ENCODE data around the gene RAB11FIP3.

The RAB11FIP3 gene

DNA sequence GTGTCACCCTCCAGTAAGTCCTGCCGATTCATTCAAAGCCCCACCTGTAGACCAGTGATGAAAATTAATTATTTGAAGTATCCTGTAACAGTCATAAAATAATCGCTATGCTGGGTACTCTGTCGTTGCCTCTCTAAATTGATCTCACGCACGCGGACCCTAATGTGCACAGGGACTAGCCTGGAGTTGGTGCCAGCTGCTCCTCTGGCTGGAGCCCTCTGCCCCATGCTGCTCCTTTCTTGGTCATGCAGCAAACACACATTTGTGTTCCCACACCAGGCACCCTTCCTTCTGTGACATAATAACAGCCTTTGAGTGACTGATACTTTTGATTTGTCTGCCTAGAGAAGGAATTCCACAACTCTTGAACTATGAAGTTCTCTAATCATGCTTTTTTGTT, 16.0 kb downstream of the RAB11FIP3 start:
- TF ChIP-seq TCF12 (IDR thresholded peaks at IDR 0.05; ENCODE audit: low read depth) (no peak), YY1 (IDR thresholded peaks at IDR 0.05; ENCODE audit: low read depth) (no peak), CREB1 (IDR thresholded peaks at IDR 0.05; ENCODE audit: low read depth) (no peak), TEAD4 (IDR thresholded peaks at IDR 0.05) (no peak), CEBPB (IDR thresholded peaks at IDR 0.05) (no peak), ZBTB7A (IDR thresholded peaks at IDR 0.05; ENCODE audit: low read depth) (no peak), NFIC (IDR thresholded peaks at IDR 0.05) (no peak)
- TF ChIP-seq, protein P1, sequence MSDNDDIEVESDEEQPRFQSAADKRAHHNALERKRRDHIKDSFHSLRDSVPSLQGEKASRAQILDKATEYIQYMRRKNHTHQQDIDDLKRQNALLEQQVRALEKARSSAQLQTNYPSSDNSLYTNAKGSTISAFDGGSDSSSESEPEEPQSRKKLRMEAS (IDR thresholded peaks at IDR 0.05): no peak
- TF ChIP-seq, protein P2, sequence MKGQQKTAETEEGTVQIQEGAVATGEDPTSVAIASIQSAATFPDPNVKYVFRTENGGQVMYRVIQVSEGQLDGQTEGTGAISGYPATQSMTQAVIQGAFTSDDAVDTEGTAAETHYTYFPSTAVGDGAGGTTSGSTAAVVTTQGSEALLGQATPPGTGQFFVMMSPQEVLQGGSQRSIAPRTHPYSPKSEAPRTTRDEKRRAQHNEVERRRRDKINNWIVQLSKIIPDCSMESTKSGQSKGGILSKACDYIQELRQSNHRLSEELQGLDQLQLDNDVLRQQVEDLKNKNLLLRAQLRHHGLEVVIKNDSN (IDR thresholded peaks at IDR 0.05): no peak

DNA sequence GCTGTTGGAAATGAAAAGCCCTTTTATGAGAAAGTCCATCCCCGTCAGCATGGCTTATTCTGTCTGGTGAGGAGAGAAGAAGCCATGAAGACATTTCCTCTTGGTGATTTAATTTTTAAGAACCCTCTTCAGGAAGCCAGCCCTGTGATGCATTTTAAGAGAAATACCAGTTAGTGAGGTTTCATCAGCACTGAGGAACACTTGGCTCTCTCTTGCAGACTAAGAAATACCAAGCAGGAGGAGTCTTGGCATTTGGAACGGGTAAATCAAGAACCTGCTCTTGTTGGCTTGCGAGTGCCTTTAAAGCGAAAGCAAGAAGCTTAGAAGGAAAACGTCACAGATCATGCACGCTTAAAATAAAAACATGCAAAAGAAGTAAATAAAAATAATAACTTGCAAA, 17.5 kb downstream of the RAB11FIP3 start:
- TF ChIP-seq EP300 (IDR thresholded peaks at IDR 0.05; ENCODE audit: borderline replicate concordance): no peak
- no peak for TF ChIP-seq TCF12 (IDR thresholded peaks at IDR 0.05; ENCODE audit: low read depth)
- TF ChIP-seq CEBPB (IDR thresholded peaks at IDR 0.05): no peak
- TF ChIP-seq ZBTB7A (IDR thresholded peaks at IDR 0.05; ENCODE audit: low read depth): no peak
- no peak for TF ChIP-seq FOXM1 (IDR thresholded peaks at IDR 0.05; ENCODE audit: borderline replicate concordance, low read depth)
- TF ChIP-seq NFIC (IDR thresholded peaks at IDR 0.05): no peak
- no peak for TF ChIP-seq TAF1 (IDR thresholded peaks at IDR 0.05; ENCODE audit: low read depth)
- TF ChIP-seq EGR1 (IDR thresholded peaks at IDR 0.05): no peak

DNA sequence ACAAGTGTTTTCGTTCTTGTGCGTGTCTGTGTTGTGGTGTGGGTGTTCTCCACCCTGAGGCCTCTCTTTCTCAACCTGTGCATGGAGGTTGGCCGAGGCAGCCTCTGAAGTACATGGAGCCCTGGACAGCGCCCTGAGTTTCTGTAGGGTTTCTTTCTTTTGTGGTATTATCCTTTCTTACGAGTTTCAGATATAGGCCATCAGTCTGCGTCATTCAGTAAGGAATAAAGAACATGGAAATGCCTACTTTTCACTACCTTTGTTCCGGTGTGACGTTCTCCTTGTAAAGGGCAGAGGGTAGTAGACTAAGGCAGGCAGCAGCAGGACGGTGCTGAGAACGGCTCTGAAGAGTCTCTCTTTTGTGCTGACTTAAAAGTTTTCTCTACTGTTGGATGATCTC, 18.6 kb downstream of the RAB11FIP3 start:
- TF ChIP-seq, protein P1 (IDR thresholded peaks at IDR 0.05): no peak
- no peak for TF ChIP-seq CREB1 (IDR thresholded peaks at IDR 0.05; ENCODE audit: low read depth)
- TF ChIP-seq RAD21 (IDR thresholded peaks at IDR 0.05; ENCODE audit: low read depth): no peak
- TF ChIP-seq TAF1 (IDR thresholded peaks at IDR 0.05; ENCODE audit: low read depth): no peak

GRCh38 chr16:445566-445965, 20.1 kb downstream of the RAB11FIP3 start:
- TF ChIP-seq, protein P3, sequence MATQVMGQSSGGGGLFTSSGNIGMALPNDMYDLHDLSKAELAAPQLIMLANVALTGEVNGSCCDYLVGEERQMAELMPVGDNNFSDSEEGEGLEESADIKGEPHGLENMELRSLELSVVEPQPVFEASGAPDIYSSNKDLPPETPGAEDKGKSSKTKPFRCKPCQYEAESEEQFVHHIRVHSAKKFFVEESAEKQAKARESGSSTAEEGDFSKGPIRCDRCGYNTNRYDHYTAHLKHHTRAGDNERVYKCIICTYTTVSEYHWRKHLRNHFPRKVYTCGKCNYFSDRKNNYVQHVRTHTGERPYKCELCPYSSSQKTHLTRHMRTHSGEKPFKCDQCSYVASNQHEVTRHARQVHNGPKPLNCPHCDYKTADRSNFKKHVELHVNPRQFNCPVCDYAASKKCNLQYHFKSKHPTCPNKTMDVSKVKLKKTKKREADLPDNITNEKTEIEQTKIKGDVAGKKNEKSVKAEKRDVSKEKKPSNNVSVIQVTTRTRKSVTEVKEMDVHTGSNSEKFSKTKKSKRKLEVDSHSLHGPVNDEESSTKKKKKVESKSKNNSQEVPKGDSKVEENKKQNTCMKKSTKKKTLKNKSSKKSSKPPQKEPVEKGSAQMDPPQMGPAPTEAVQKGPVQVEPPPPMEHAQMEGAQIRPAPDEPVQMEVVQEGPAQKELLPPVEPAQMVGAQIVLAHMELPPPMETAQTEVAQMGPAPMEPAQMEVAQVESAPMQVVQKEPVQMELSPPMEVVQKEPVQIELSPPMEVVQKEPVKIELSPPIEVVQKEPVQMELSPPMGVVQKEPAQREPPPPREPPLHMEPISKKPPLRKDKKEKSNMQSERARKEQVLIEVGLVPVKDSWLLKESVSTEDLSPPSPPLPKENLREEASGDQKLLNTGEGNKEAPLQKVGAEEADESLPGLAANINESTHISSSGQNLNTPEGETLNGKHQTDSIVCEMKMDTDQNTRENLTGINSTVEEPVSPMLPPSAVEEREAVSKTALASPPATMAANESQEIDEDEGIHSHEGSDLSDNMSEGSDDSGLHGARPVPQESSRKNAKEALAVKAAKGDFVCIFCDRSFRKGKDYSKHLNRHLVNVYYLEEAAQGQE (IDR thresholded peaks at IDR 0.05; ENCODE audit: low read depth): no peak
- TF ChIP-seq TAF1 (IDR thresholded peaks at IDR 0.05; ENCODE audit: low read depth) (no peak), CEBPB (IDR thresholded peaks at IDR 0.05) (no peak), EGR1 (IDR thresholded peaks at IDR 0.05) (no peak), TEAD4 (IDR thresholded peaks at IDR 0.05) (no peak), YY1 (IDR thresholded peaks at IDR 0.05; ENCODE audit: low read depth) (no peak), CREB1 (IDR thresholded peaks at IDR 0.05; ENCODE audit: low read depth) (no peak), RAD21 (IDR thresholded peaks at IDR 0.05; ENCODE audit: low read depth) (no peak), ZBTB7A (IDR thresholded peaks at IDR 0.05; ENCODE audit: low read depth) (no peak), FOXM1 (IDR thresholded peaks at IDR 0.05; ENCODE audit: borderline replicate concordance, low read depth) (no peak), TCF12 (IDR thresholded peaks at IDR 0.05; ENCODE audit: low read depth) (no peak), EP300 (IDR thresholded peaks at IDR 0.05; ENCODE audit: borderline replicate concordance) (no peak), NFIC (IDR thresholded peaks at IDR 0.05) (no peak)
- TF ChIP-seq, protein P2 (IDR thresholded peaks at IDR 0.05): no peak
- TF ChIP-seq, protein P1 (IDR thresholded peaks at IDR 0.05): no peak

DNA sequence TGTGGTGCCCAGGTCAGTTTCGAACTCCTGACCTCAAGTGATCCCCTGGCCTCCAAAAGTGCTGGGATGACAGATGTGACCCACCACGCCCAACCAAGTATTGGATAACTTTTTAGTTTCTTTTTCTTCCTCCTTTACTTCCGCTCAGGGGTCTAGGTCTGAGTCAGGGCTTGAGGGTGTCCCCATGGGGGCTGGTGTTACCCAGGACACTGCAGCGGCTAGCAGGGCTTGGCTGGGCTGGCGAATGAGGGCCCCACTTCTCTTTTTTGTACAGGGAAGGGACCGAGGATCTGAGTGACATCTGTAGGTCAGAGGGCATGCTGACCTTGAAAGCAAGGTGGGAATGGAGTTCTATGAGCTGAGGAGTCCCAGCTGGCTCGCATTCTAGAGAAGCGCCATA, 24.9 kb downstream of the RAB11FIP3 start:
- TF ChIP-seq TAF1 (IDR thresholded peaks at IDR 0.05; ENCODE audit: low read depth) (no peak), YY1 (IDR thresholded peaks at IDR 0.05; ENCODE audit: low read depth) (no peak), CREB1 (IDR thresholded peaks at IDR 0.05; ENCODE audit: low read depth) (no peak), NFIC (IDR thresholded peaks at IDR 0.05) (no peak), TCF12 (IDR thresholded peaks at IDR 0.05; ENCODE audit: low read depth) (no peak), CEBPB (IDR thresholded peaks at IDR 0.05) (no peak), EGR1 (IDR thresholded peaks at IDR 0.05) (no peak)
- TF ChIP-seq, protein P1 (IDR thresholded peaks at IDR 0.05): no peak

DNA sequence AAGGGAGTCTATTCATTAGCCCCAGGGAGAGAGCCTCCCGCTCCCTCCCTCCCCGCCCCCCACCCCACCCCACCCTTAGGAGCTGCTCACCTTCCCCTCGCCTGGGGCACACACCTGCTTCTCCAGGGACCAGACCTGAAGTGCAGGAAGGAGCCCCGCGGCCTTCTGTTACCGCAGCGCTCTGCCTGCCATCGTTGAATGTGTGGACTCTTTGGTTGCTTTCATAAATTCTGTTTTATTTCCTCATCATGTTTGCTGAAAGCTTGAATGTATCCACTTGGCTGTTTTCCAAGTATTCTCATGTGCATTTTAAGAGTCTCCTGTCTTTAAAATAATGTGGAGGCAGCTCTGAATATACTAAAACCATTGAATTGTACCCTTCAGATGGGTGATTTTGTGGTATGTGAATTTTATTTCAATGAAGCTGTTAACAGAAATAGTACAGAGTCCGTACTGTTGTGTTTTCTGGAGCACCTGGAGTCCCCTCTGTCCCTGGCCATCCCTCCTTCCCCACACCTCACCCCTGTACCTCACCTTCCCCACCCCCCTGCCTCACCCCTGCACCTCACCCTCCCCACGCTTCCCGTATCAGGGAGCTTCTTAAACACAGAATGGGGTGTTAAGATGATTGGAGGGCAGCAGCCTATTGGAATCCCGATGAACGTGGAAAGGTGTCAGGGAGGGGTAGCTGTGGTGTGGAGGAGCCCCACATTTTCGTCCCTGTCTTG, 25.5 kb downstream of the RAB11FIP3 start:
- peak; percentile 58; the same call in 1 of the 2 replicates for TF ChIP-seq NFIC (IDR thresholded peaks at IDR 0.05)
- no peak for TF ChIP-seq TAF1 (IDR thresholded peaks at IDR 0.05; ENCODE audit: low read depth)
- TF ChIP-seq TCF12 (IDR thresholded peaks at IDR 0.05; ENCODE audit: low read depth): no peak

GRCh38 chr16:454397-454940, 29.0 kb downstream of the RAB11FIP3 start:
- TF ChIP-seq NFIC (IDR thresholded peaks at IDR 0.05): 0 out of 2 replicates have a peak, but pooled peaks have one; percentile 21
- TF ChIP-seq TEAD4 (IDR thresholded peaks at IDR 0.05): no peak
